ENCODE results near the gene ITGA7. TPM values are rescaled to one million over a fixed set of nuclear protein-coding genes. Genes with fewer than 3 reads are reported as not detected.

Gene ITGA7
- total RNA-seq, 1 donor from 2014 or later = 4.0 TPM

- Mint-ChIP-seq H3K27ac (ENCODE audit: unreplicated experiment) (no peak overlapping the region), H3K4me3 (ENCODE audit: unreplicated experiment) (no peak overlapping the region), H3K36me3 (ENCODE audit: low read depth, unreplicated experiment) (peaks cover 29% of the 10 kb centered on the region), H3K9me3 (ENCODE audit: unreplicated experiment) (no peaks in the 10 kb centered on the region), H3K27me3 (ENCODE audit: unreplicated experiment) (peaks cover 26% of the 10 kb centered on the region), H3K4me1 (ENCODE audit: unreplicated experiment) (peaks cover 36% of the 10 kb centered on the region)
- TF ChIP-seq CTCF (IDR thresholded peaks at IDR 0.05; ENCODE audit: unreplicated experiment) = peak; percentile 16
- peak; percentile 38 for DNase-seq (ENCODE audit: low spot score)
Measured at GRCh38 chr12:55720894-55721444, 13.3 kb upstream of the ITGA7 start.

- H3K27ac Mint-ChIP-seq (ENCODE audit: unreplicated experiment) = no peak within 1 kb of the TSS
- peaks cover 36% of the 10 kb centered on the region for H3K4me1 Mint-ChIP-seq (ENCODE audit: unreplicated experiment)
- no peak for DNase-seq (ENCODE audit: low spot score)
- H3K4me3 Mint-ChIP-seq (ENCODE audit: unreplicated experiment) = no peak within 1 kb of the TSS
- H3K9me3 Mint-ChIP-seq (ENCODE audit: unreplicated experiment) = no peaks in the 10 kb centered on the region
- peaks cover 26% of the 10 kb centered on the region for H3K27me3 Mint-ChIP-seq (ENCODE audit: unreplicated experiment)
- H3K36me3 Mint-ChIP-seq (ENCODE audit: low read depth, unreplicated experiment) = peaks cover 25% of the 10 kb centered on the region
- no peak for TF ChIP-seq CTCF (IDR thresholded peaks at IDR 0.05; ENCODE audit: unreplicated experiment)
Measured at GRCh38 chr12:55720071-55720564, 12.4 kb upstream of the ITGA7 start, which contains the start of gene RDH5. Gene RDH5, plus strand, starts transcription at chr12:55720393. Its CDS starts 792 bp downstream, at chr12:55721185.

GRCh38 chr12:55719371-55719770, 11.7 kb upstream of the ITGA7 start:
- TF ChIP-seq CTCF (IDR thresholded peaks at IDR 0.05; ENCODE audit: unreplicated experiment) = no peak
- H3K27me3 Mint-ChIP-seq (ENCODE audit: unreplicated experiment) = peaks cover 26% of the 10 kb centered on the region
- no peak overlapping the region for H3K4me3 Mint-ChIP-seq (ENCODE audit: unreplicated experiment)
- H3K4me1 Mint-ChIP-seq (ENCODE audit: unreplicated experiment) = peaks cover 30% of the 10 kb centered on the region
- no peak for DNase-seq (ENCODE audit: low spot score)
- H3K9me3 Mint-ChIP-seq (ENCODE audit: unreplicated experiment) = no peaks in the 10 kb centered on the region
- H3K36me3 Mint-ChIP-seq (ENCODE audit: low read depth, unreplicated experiment) = peaks cover 18% of the 10 kb centered on the region
- H3K27ac Mint-ChIP-seq (ENCODE audit: unreplicated experiment) = no peak overlapping the region

DNA sequence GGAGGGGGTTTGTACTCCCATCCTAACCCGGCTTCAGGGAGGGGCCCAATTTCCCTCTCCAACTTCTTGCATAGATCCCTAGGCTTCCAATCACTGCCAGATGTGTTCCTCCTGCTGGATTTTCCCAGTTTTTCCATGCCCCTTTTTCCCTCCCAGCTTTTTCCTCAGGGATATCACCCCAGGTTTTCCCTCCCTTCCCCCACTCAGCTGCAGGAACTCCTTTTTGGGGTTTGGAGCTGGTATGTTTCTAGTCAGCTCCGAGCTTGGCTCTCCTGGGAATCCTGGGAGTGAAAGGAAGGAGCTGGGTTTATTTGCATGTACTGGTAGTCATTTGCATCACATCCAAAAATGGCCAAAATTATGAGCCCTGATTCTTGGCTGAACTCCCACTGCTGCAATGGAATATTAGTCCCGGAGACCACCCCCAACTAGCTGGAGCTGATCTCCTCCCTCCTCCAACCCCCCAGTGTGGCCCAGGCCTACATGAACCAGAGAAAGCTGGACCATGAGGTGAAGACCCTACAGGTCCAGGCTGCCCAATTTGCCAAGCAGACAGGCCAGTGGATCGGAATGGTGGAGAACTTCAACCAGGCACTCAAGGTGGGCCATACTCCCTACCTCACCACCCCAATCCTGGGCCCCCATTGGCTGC, 11.0 kb upstream of the ITGA7 start:
- Mint-ChIP-seq H3K9me3 (ENCODE audit: unreplicated experiment) (no peaks in the 10 kb centered on the region), H3K4me3 (ENCODE audit: unreplicated experiment) (peak overlapping the region; percentile 94), H3K36me3 (ENCODE audit: low read depth, unreplicated experiment) (peaks cover 15% of the 10 kb centered on the region), H3K4me1 (ENCODE audit: unreplicated experiment) (peaks cover 29% of the 10 kb centered on the region), H3K27me3 (ENCODE audit: unreplicated experiment) (peaks cover 29% of the 10 kb centered on the region), H3K27ac (ENCODE audit: unreplicated experiment) (peak overlapping the region; percentile 76)
- DNase-seq (ENCODE audit: low spot score) = no peak
- no peak for TF ChIP-seq CTCF (IDR thresholded peaks at IDR 0.05; ENCODE audit: unreplicated experiment)

GRCh38 chr12:55718015-55718414, 10.3 kb upstream of the ITGA7 start:
- H3K27ac Mint-ChIP-seq (ENCODE audit: unreplicated experiment) = peak overlapping the region; percentile 76
- DNase-seq (ENCODE audit: low spot score) = no peak
- peak overlapping the region; percentile 94 for H3K4me3 Mint-ChIP-seq (ENCODE audit: unreplicated experiment)
- H3K4me1 Mint-ChIP-seq (ENCODE audit: unreplicated experiment) = peaks cover 29% of the 10 kb centered on the region
- H3K36me3 Mint-ChIP-seq (ENCODE audit: low read depth, unreplicated experiment) = peaks cover 9% of the 10 kb centered on the region
- TF ChIP-seq CTCF (IDR thresholded peaks at IDR 0.05; ENCODE audit: unreplicated experiment) = no peak
- no peaks in the 10 kb centered on the region for H3K9me3 Mint-ChIP-seq (ENCODE audit: unreplicated experiment)
- H3K27me3 Mint-ChIP-seq (ENCODE audit: unreplicated experiment) = peaks cover 29% of the 10 kb centered on the region

Measured in endothelial cell (in vitro differentiated cells).